Measurements from ENCODE around the gene CUBN. TPM values are rescaled to one million over a fixed set of nuclear protein-coding genes. Genes with fewer than 3 reads are reported as not detected.

Gene CUBN
- total RNA-seq, 1 donor from 2014 or later, result 0.32 TPM

- no peaks in the 10 kb centered on the region for H3K27me3 Mint-ChIP-seq (ENCODE audit: unreplicated experiment)
- peaks cover 6% of the 10 kb centered on the region for H3K4me1 Mint-ChIP-seq (ENCODE audit: low read depth, unreplicated experiment)
- no peak for TF ChIP-seq CTCF (IDR thresholded peaks at IDR 0.05; ENCODE audit: partially characterized antibody, unreplicated experiment)
- no peak overlapping the region for H3K27ac Mint-ChIP-seq (ENCODE audit: unreplicated experiment)
- H3K9me3 Mint-ChIP-seq (ENCODE audit: unreplicated experiment), result no peaks in the 10 kb centered on the region
- H3K36me3 Mint-ChIP-seq (ENCODE audit: unreplicated experiment), result no peaks in the 10 kb centered on the region
- DNase-seq, result no peak
- H3K4me3 Mint-ChIP-seq (ENCODE audit: unreplicated experiment), result no peak overlapping the region
Observed at GRCh38 chr10:16943295-16944285, 186.0 kb downstream of the CUBN start.

DNA sequence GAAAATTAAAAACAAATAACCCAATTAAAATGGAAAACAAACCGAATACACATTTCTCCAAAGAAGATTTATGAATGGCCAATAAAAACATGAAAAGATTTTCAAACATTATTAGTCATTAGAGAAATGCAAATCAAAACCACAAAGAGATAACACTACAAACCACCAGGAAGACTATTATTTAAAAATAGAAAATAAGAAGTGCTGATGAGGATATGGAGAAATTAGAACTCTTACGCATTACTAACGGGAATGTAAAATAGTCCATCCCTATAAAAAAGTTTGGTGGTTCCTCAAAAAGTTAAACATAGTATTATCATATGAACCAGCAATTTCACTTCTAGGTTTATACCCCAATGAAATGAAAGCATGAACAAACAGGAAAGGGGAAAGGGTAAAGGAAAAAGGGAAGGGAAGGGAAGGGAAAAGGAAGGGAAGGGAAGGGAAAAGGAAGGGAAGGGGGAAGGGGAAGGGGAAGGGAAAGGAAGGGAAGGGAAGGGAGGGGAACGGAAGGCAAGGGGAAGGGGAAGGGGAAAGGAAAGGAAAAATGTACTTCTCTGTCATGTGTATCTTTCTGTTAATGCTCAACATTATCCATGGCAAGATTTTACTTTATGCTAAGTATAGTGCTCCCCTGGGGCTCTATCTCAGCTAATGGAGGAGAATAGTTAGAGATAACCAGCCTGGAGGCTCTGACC is 187.1 kb downstream of the CUBN start:
- Mint-ChIP-seq H3K27ac (ENCODE audit: unreplicated experiment) (no peak overlapping the region), H3K4me3 (ENCODE audit: unreplicated experiment) (no peak overlapping the region), H3K36me3 (ENCODE audit: unreplicated experiment) (no peaks in the 10 kb centered on the region), H3K9me3 (ENCODE audit: unreplicated experiment) (no peaks in the 10 kb centered on the region), H3K4me1 (ENCODE audit: low read depth, unreplicated experiment) (peaks cover 6% of the 10 kb centered on the region), H3K27me3 (ENCODE audit: unreplicated experiment) (no peaks in the 10 kb centered on the region)
- no peak for DNase-seq
- TF ChIP-seq CTCF (IDR thresholded peaks at IDR 0.05; ENCODE audit: partially characterized antibody, unreplicated experiment), result no peak

DNA sequence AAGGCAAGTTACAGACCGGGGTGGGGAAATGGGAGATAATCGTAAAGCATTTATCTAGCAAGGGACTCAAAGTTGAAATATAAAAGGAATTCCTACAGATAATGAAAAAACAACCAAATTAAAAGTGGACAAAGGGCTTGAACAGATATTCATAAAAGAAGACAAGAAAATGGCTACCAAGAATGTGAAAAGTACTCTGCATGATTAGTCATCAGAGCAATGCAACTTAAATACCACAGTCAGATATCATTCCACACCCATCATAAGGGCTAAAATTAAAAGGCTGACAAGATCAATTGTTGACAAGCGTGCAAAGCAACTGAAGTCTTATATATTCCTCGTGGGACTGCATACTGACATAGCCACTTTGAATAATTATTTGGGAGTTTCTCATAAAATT is 187.7 kb downstream of the CUBN start:
- peaks cover 3% of the 10 kb centered on the region for H3K4me1 Mint-ChIP-seq (ENCODE audit: low read depth, unreplicated experiment)
- H3K27ac Mint-ChIP-seq (ENCODE audit: unreplicated experiment), result no peak overlapping the region
- no peaks in the 10 kb centered on the region for H3K27me3 Mint-ChIP-seq (ENCODE audit: unreplicated experiment)
- TF ChIP-seq CTCF (IDR thresholded peaks at IDR 0.05; ENCODE audit: partially characterized antibody, unreplicated experiment), result no peak
- no peaks in the 10 kb centered on the region for H3K36me3 Mint-ChIP-seq (ENCODE audit: unreplicated experiment)
- no peaks in the 10 kb centered on the region for H3K9me3 Mint-ChIP-seq (ENCODE audit: unreplicated experiment)
- DNase-seq, result no peak
- H3K4me3 Mint-ChIP-seq (ENCODE audit: unreplicated experiment), result no peak overlapping the region

GRCh38 chr10:16941067-16941466 is 188.5 kb downstream of the CUBN start:
- no peak for DNase-seq
- no peak overlapping the region for H3K4me3 Mint-ChIP-seq (ENCODE audit: unreplicated experiment)
- H3K9me3 Mint-ChIP-seq (ENCODE audit: unreplicated experiment), result no peaks in the 10 kb centered on the region
- no peaks in the 10 kb centered on the region for H3K27me3 Mint-ChIP-seq (ENCODE audit: unreplicated experiment)
- H3K36me3 Mint-ChIP-seq (ENCODE audit: unreplicated experiment), result no peaks in the 10 kb centered on the region
- H3K4me1 Mint-ChIP-seq (ENCODE audit: low read depth, unreplicated experiment), result peaks cover 3% of the 10 kb centered on the region
- TF ChIP-seq CTCF (IDR thresholded peaks at IDR 0.05; ENCODE audit: partially characterized antibody, unreplicated experiment), result no peak
- H3K27ac Mint-ChIP-seq (ENCODE audit: unreplicated experiment), result no peak overlapping the region
